Spleen (tissue), 11 donors: ENCODE data around the gene C5orf24. TPM values are rescaled to one million over a fixed set of nuclear protein-coding genes. Genes with fewer than 3 reads are reported as not detected.

ENCODE experiments used
- DNase-seq: peaks from one replicate; pipeline ENCODE4 v3.0.0-alpha.2; 2020
- H3K27ac ChIP-seq, 8 donors: fragments of 200-600 bp; sonication (generic) in 7 of 8; 1 replicate in 4 of 8; 2 replicates in 4 of 8; pipeline versions ENCODE4 v1.5.0 to v1.8.0; 2016 to 2021; ENCODE audit warnings: inconsistent platforms in 4 of 8, mild to moderate bottlenecking in 4 of 8, moderate library complexity in 1 of 8
- H3K27me3 ChIP-seq, 7 donors: fragments of 200-600 bp; sonication (generic) in 6 of 7; replicated peaks in 1 of 7; 1 replicate in 4 of 7; 2 replicates in 3 of 7; pipeline versions ENCODE4 v1.5.0 to v1.8.0; 2016 to 2021; ENCODE audit warnings: inconsistent platforms in 3 of 7, mild to moderate bottlenecking in 1 of 7
- H3K36me3 ChIP-seq, 6 donors: fragments of 200-600 bp; sonication (generic) in 5 of 6; 1 replicate in 4 of 6; 2 replicates in 2 of 6; pipeline versions ENCODE4 v1.5.0 to v1.8.0; 2016 to 2021; ENCODE audit warnings: inconsistent platforms in 2 of 6
- H3K4me1 ChIP-seq, 6 donors: fragments of 200-600 bp; sonication (generic) in 5 of 6; 1 replicate in 3 of 6; 2 replicates in 3 of 6; pipeline versions ENCODE4 v1.5.0 to v1.8.0; 2016 to 2021; ENCODE audit warnings: inconsistent platforms in 3 of 6
- H3K4me3 ChIP-seq, 8 donors: fragments of 200-600 bp; sonication (generic) in 7 of 8; 1 replicate in 4 of 8; 2 replicates in 4 of 8; pipeline versions ENCODE4 v1.5.0 to v1.8.0; 2016 to 2021; ENCODE audit warnings: inconsistent platforms in 4 of 8, mild to moderate bottlenecking in 4 of 8, moderate library complexity in 2 of 8
- H3K9me3 ChIP-seq, 8 donors: fragments of 200-600 bp; sonication (generic) in 7 of 8; 1 replicate in 4 of 8; 2 replicates in 4 of 8; pipeline versions ENCODE4 v1.5.0 to v1.8.0; 2016 to 2021; ENCODE audit warnings: inconsistent platforms in 4 of 8
- CTCF ChIP-seq, 11 experiments: fragments of 200-600 bp in 7 of 11; fragments of 450-650 bp in 4 of 11; sonication (generic) in 4 of 11; IDR thresholded peaks in 8 of 11; conservative IDR thresholded peaks in 3 of 11; 1 replicate in 7 of 11; 2 replicates in 4 of 11; pipeline versions ENCODE4 v1.4.0 to v1.8.0; 2016 to 2021; ENCODE audit warnings: antibody characterized with exemption in 11 of 11, inconsistent platforms in 4 of 11, mild to moderate bottlenecking in 1 of 11
- POLR2A ChIP-seq, 3 donors: fragments of 450-650 bp; IDR thresholded peaks; one replicate each; pipeline ENCODE4 v1.5.1; 2017; ENCODE audit warnings: antibody characterized with exemption in 3 of 3, mild to moderate bottlenecking in 1 of 3
- POLR2AphosphoS5 ChIP-seq, 3 donors: sonication (generic); formaldehyde crosslinking; IDR thresholded peaks; one replicate each; pipeline ENCODE4 v1.5.1; 2017; ENCODE audit warnings: antibody characterized with exemption in 3 of 3
- WGBS, 5 donors: extraction: QIAGEN DNeasy Blood & Tissue Kit in 3 of 5; methylation state at CpG; one replicate each; pipeline versions ENCODE4 v1.1.5 to v1.1.7; 2013 to 2018; 5-methylcytosine and 5-hydroxymethylcytosine counted together
- intact Hi-C: fragments of 100-400 bp; cut with DNase I; formaldehyde crosslinking; loops from one replicate; pipeline ENCODE4 v1.15.0; 2023; ENCODE audit warnings: low total_unique reads
- polyA plus RNA-seq, 3 donors: library from polyadenylated mRNA; stranded (reverse); fragments of 200-250 nt; gene quantifications; one replicate each; pipeline ENCODE4 v1.2.1, GENCODE V29; 2013
- total RNA-seq, 7 donors: library from RNA; depleted of rRNA in 3 of 7; stranded (reverse); fragments of >200 nt in 3 of 7; fragmentation: NEBNext Ultra II Directional in 4 of 7; extraction: Animal tissue kit (Norgen Biotek cat#: 25700) in 4 of 7; gene quantifications; one replicate each; pipeline versions ENCODE4 v1.1.0 to v1.2.1, GENCODE V29; 2016 to 2021
- donor health status: healthy with polysubstance abuse.
- donor health status: DM: no; HTN: no; CAD: no; lungs with moderate emphysema.
- donor health status: DM: no; HTN: no; CAD: no.
- donor health status: Bipolar disorder and iron deficiency.
- donor health status: healthy.
- donor health status: DM: no; HTN: no; CAD: no.
- donor health status: DM: yes; HTN: yes; CAD: no.

The C5orf24 gene
- total and polyA plus RNA-seq, 10 donors, result 12.3 to 48.1 (median 33.0) TPM

- Histone ChIP-seq H3K27ac (no peak overlapping the region), H3K4me1 (peaks cover 0 to 18% (median 13%) of the 10 kb centered on the region in 6 donors), H3K27me3 (no peaks in the 10 kb centered on the region), H3K9me3 (no peaks in the 10 kb centered on the region), H3K36me3 (peaks cover 6 to 100% (median 70%) of the 10 kb centered on the region in 6 donors), H3K4me3 (no peak overlapping the region)
- no peak for DNase-seq
- TF ChIP-seq POLR2AphosphoS5 (IDR thresholded peaks at IDR 0.05), result no peak
- no peak for TF ChIP-seq CTCF (IDR thresholded peaks at IDR 0.05 in 8 of 11, conservative IDR thresholded peaks at IDR 0.05 in 3 of 11)
- TF ChIP-seq POLR2A (IDR thresholded peaks at IDR 0.05), result no peak
- intact Hi-C loops, result no loop called here
These were observed 31.9 kb upstream of the C5orf24 start for GRCh38 chr5:134813827-134814226.

GRCh38 chr5:134817006-134817405, 28.8 kb upstream of the C5orf24 start:
- peaks cover 6 to 100% (median 75%) of the 10 kb centered on the region in 6 donors for H3K36me3 ChIP-seq
- 91 to 96% (median 94%) methylated on average over 4 of the region's 4 CpGs for WGBS, 5 donors
- intact Hi-C loops, result no loop called here

GRCh38 chr5:134818776-134819175, 27.0 kb upstream of the C5orf24 start:
- Histone ChIP-seq H3K4me3 (no peak overlapping the region), H3K36me3 (peaks cover 6 to 100% (median 73%) of the 10 kb centered on the region in 6 donors), H3K27ac (no peak overlapping the region), H3K4me1 (peaks cover 0 to 8% (median 4%) of the 10 kb centered on the region in 6 donors), H3K27me3 (no peaks in the 10 kb centered on the region), H3K9me3 (no peaks in the 10 kb centered on the region)
- WGBS, 5 donors, result 90 to 93% (median 93%) methylated on average over 4 of the region's 4 CpGs
- DNase-seq, result no peak
- intact Hi-C loops, result no loop called here
- no peak for TF ChIP-seq POLR2A (IDR thresholded peaks at IDR 0.05)
- no peak for TF ChIP-seq POLR2AphosphoS5 (IDR thresholded peaks at IDR 0.05)
- no peak for TF ChIP-seq CTCF (IDR thresholded peaks at IDR 0.05 in 8 of 11, conservative IDR thresholded peaks at IDR 0.05 in 3 of 11)

More at GRCh38 chr5:134817006-134817405, 28.8 kb upstream of the C5orf24 start:
- DNase-seq, result no peak
- TF ChIP-seq CTCF (IDR thresholded peaks at IDR 0.05 in 8 of 11, conservative IDR thresholded peaks at IDR 0.05 in 3 of 11), result no peak
- TF ChIP-seq POLR2A (IDR thresholded peaks at IDR 0.05), result no peak
- TF ChIP-seq POLR2AphosphoS5 (IDR thresholded peaks at IDR 0.05), result no peak
- Histone ChIP-seq H3K27me3 (no peaks in the 10 kb centered on the region), H3K9me3 (no peaks in the 10 kb centered on the region), H3K4me1 (peaks cover 0 to 18% (median 13%) of the 10 kb centered on the region in 6 donors), H3K27ac (no peak overlapping the region), H3K4me3 (no peak overlapping the region)

- Histone ChIP-seq H3K4me1 (peaks cover 0 to 2% (median 0%) of the 10 kb centered on the region in 6 donors), H3K4me3 (no peak overlapping the region), H3K27me3 (no peaks in the 10 kb centered on the region), H3K27ac (no peak overlapping the region), H3K9me3 (no peaks in the 10 kb centered on the region), H3K36me3 (peaks cover 6 to 100% (median 76%) of the 10 kb centered on the region in 6 donors)
- DNase-seq, result no peak
- WGBS, 5 donors, result 94 to 98% (median 95%) methylated on average over 4 of the region's 4 CpGs
- TF ChIP-seq POLR2A (IDR thresholded peaks at IDR 0.05) (no peak), CTCF (IDR thresholded peaks at IDR 0.05 in 8 of 11, conservative IDR thresholded peaks at IDR 0.05 in 3 of 11) (no peak), POLR2AphosphoS5 (IDR thresholded peaks at IDR 0.05) (no peak)
- intact Hi-C loops, result no loop called here
These were observed 26.3 kb upstream of the C5orf24 start for GRCh38 chr5:134819407-134819963.
